ENCODE measurements around the gene GLYATL1.

Gene GLYATL1

DNA sequence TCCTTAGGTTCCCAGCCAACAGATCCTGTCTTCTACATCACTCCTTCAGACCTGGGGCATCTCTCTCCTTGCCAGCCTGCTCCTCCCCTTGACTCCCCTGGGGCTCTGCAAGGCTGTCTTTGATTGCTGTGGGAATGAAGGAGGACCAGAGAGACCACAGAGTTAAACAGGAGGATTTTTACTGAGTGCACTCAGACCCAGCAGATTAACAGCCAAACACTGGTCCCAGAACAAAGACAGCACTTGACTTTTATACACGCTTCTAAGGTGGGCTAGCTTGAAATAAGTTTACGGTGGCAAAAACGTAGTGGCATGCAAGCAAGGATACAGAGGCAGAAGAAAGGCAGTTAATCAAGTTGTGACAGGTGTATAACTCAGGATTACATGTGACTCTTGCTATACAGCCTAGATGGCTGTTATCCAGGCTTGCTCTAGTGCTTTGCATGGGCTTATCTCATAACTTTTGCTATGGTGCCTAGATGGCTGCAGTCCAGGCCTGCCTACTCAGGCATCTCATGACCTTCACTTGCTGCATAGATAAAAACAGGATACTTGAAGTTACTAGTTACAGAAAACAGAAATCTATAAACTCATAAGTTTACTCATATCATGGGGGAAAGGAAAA, 22.0 kb upstream of the GLYATL1 start:
- POLR2A ChIA-PET, result no interaction called here
- CTCF ChIA-PET, result no interaction called here
- TF ChIP-seq FOXA1 (IDR thresholded peaks at IDR 0.05) (no peak), L3MBTL2 (conservative IDR thresholded peaks at IDR 0.05) (no peak), SUZ12 (IDR thresholded peaks at IDR 0.05) (no peak), FOXM1 (IDR thresholded peaks at IDR 0.05; ENCODE audit: borderline replicate concordance) (no peak), CTBP1 (IDR thresholded peaks at IDR 0.05; ENCODE audit: borderline replicate concordance) (no peak), TARDBP (IDR thresholded peaks at IDR 0.05) (no peak), LEF1 (IDR thresholded peaks at IDR 0.05; ENCODE audit: borderline replicate concordance) (no peak), SP1 (IDR thresholded peaks at IDR 0.05) (no peak), ELF4 (IDR thresholded peaks at IDR 0.05) (no peak), NFRKB (IDR thresholded peaks at IDR 0.05) (no peak), ZNF384 (IDR thresholded peaks at IDR 0.05) (no peak)
- TF ChIP-seq, protein P1, sequence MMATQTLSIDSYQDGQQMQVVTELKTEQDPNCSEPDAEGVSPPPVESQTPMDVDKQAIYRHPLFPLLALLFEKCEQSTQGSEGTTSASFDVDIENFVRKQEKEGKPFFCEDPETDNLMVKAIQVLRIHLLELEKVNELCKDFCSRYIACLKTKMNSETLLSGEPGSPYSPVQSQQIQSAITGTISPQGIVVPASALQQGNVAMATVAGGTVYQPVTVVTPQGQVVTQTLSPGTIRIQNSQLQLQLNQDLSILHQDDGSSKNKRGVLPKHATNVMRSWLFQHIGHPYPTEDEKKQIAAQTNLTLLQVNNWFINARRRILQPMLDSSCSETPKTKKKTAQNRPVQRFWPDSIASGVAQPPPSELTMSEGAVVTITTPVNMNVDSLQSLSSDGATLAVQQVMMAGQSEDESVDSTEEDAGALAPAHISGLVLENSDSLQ (IDR thresholded peaks at IDR 0.05), result no peak
- no peak for DNase-seq (ENCODE audit: extremely low spot score)

DNA sequence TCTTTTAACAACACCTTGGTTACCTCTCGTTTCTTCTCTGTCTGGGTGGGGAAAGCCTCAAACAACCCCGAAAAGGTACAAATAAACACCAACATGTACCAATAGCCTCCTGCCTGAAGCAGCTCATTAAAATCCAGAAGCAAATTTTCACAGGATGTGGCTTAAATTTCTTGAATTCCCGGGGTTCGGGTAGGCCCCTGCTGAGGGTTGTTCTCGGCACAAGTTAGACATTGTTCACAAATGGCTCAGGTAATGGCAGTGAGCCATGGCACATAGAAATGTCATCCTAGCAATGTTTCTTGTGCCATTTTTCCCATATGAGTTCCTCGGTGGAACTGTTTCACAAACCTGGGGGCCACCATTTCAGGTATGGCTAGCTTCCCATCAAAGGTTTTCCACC, 19.7 kb upstream of the GLYATL1 start:
- CTCF ChIA-PET, result interaction anchor here (0.7 to 1.0 kb wide), 2 partner anchors 10 to 638 kb away, joined by 4 to 5 read pairs; no protein-coding TSS in a partner anchor
- DNase-seq (ENCODE audit: extremely low spot score), result no peak
- POLR2A ChIA-PET, result no interaction called here
- no peak for TF ChIP-seq FOXA1 (IDR thresholded peaks at IDR 0.05)
- TF ChIP-seq LEF1 (IDR thresholded peaks at IDR 0.05; ENCODE audit: borderline replicate concordance), result no peak
- TF ChIP-seq NFRKB (IDR thresholded peaks at IDR 0.05), result no peak
- TF ChIP-seq CTBP1 (IDR thresholded peaks at IDR 0.05; ENCODE audit: borderline replicate concordance), result no peak
- TF ChIP-seq FOXK2 (IDR thresholded peaks at IDR 0.05), result no peak
- no peak for TF ChIP-seq BHLHE40 (IDR thresholded peaks at IDR 0.05; ENCODE audit: borderline replicate concordance)
- TF ChIP-seq FOXM1 (IDR thresholded peaks at IDR 0.05; ENCODE audit: borderline replicate concordance), result no peak
- TF ChIP-seq ELF4 (IDR thresholded peaks at IDR 0.05), result no peak
- no peak for TF ChIP-seq ARNT (IDR thresholded peaks at IDR 0.05)
- TF ChIP-seq TARDBP (IDR thresholded peaks at IDR 0.05), result no peak
- TF ChIP-seq, protein P1 (IDR thresholded peaks at IDR 0.05), result no peak
- no peak for TF ChIP-seq L3MBTL2 (conservative IDR thresholded peaks at IDR 0.05)
- TF ChIP-seq ZNF384 (IDR thresholded peaks at IDR 0.05), result no peak
- TF ChIP-seq HDGF (IDR thresholded peaks at IDR 0.05; ENCODE audit: borderline replicate concordance), result no peak
- TF ChIP-seq SP1 (IDR thresholded peaks at IDR 0.05), result no peak
- no peak for TF ChIP-seq SUZ12 (IDR thresholded peaks at IDR 0.05)

DNA sequence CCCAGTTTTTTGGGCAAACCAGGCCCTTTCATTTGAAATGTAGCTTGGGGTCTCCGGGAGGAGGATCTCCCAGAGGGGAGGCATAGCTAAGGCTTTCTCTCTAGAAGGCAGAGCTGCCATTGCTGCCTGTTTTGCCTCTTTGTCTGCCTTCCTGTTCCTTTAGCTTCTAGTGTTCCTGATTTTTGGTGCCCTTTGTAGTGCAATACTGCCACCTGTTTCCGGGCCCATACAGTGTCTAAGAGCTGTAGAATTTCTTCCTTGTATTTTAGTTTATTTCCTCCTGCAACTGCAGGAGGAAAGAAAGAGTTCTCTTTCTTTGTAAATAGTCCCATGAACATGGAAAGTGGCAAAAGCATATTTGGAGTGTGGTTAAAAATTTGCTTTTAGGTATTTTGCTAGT, 19.3 kb upstream of the GLYATL1 start:
- no peak for DNase-seq (ENCODE audit: extremely low spot score)
- ChIA-PET CTCF (no interaction called here), POLR2A (no interaction called here)
- TF ChIP-seq LEF1 (IDR thresholded peaks at IDR 0.05; ENCODE audit: borderline replicate concordance) (no peak), FOXK2 (IDR thresholded peaks at IDR 0.05) (no peak), NFRKB (IDR thresholded peaks at IDR 0.05) (no peak), HDGF (IDR thresholded peaks at IDR 0.05; ENCODE audit: borderline replicate concordance) (no peak), L3MBTL2 (conservative IDR thresholded peaks at IDR 0.05) (no peak), TARDBP (IDR thresholded peaks at IDR 0.05) (no peak), FOXA1 (IDR thresholded peaks at IDR 0.05) (no peak), SUZ12 (IDR thresholded peaks at IDR 0.05) (no peak), CTBP1 (IDR thresholded peaks at IDR 0.05; ENCODE audit: borderline replicate concordance) (no peak)
- TF ChIP-seq, protein P1 (IDR thresholded peaks at IDR 0.05), result no peak

DNA sequence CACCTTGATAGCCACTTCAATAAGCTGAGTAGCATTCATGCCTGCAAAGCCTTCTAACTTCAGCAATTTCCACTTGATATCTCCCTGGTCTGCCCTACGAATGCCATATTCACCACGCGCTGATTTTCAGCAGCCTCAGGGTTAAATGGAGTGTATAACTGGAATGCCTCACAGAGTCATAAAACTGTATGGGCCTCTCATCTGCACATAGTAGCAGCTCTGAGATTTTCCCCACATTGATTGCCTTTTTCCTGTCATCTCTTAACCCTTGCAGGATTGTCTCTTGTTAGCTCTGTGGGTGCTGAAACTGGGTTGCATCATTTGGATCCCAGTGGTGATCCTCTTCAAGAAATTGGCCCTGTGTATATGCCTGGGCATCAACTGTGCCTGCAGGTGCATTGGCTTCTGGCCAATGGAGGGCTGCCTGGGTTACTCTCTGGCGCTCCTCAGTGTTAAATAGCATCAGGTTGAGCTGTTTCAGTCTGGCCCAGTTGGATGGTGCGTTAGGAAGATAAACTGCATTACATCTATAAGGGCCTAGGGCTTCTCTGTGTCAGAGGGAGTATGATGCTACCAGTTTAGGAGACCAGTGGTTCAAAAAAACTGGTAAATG, 17.4 kb upstream of the GLYATL1 start:
- CTCF ChIA-PET, result no interaction called here

DNA sequence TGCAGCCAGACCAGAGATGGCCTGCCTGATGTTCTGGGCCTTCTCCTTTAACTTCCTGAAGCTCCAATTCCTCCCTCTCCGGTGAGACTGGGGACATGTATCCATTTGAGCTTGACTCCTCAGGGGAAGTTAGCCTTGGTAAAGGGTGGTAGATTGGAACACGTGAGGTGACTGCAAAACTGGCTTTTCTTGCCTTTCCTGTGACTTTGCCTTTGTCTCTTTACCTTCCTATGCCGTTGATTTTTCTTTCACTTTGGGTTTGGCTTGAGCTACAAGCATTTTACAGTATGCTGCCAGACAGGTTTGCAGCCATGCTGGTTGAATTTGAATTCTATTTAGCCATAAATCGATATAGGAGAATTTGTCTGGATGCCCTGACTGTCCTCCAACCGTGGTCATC, 16.8 kb upstream of the GLYATL1 start:
- ChIA-PET CTCF (interaction anchor here (0.7 to 1.0 kb wide), 2 partner anchors 136 to 269 kb away, joined by 3 read pairs; no protein-coding TSS in a partner anchor), POLR2A (no interaction called here)
- no peak for TF ChIP-seq SUZ12 (IDR thresholded peaks at IDR 0.05)
- no peak for TF ChIP-seq FOXA1 (IDR thresholded peaks at IDR 0.05)
- TF ChIP-seq ZNF384 (IDR thresholded peaks at IDR 0.05), result no peak
- TF ChIP-seq LEF1 (IDR thresholded peaks at IDR 0.05; ENCODE audit: borderline replicate concordance), result no peak
- TF ChIP-seq ARNT (IDR thresholded peaks at IDR 0.05), result no peak
- TF ChIP-seq NFRKB (IDR thresholded peaks at IDR 0.05), result no peak
- no peak for TF ChIP-seq HDGF (IDR thresholded peaks at IDR 0.05; ENCODE audit: borderline replicate concordance)
- no peak for TF ChIP-seq L3MBTL2 (conservative IDR thresholded peaks at IDR 0.05)
- TF ChIP-seq, protein P1 (IDR thresholded peaks at IDR 0.05), result no peak
- no peak for TF ChIP-seq ELF4 (IDR thresholded peaks at IDR 0.05)
- no peak for TF ChIP-seq FOXK2 (IDR thresholded peaks at IDR 0.05)
- no peak for TF ChIP-seq FOXM1 (IDR thresholded peaks at IDR 0.05; ENCODE audit: borderline replicate concordance)
- no peak for TF ChIP-seq CTBP1 (IDR thresholded peaks at IDR 0.05; ENCODE audit: borderline replicate concordance)
- no peak for TF ChIP-seq SP1 (IDR thresholded peaks at IDR 0.05)
- no peak for TF ChIP-seq BHLHE40 (IDR thresholded peaks at IDR 0.05; ENCODE audit: borderline replicate concordance)
- no peak for TF ChIP-seq TARDBP (IDR thresholded peaks at IDR 0.05)

More for the DNA sequence above, 17.4 kb upstream of the GLYATL1 start:
- TF ChIP-seq, protein P1 (IDR thresholded peaks at IDR 0.05), result no peak
- TF ChIP-seq SUZ12 (IDR thresholded peaks at IDR 0.05) (no peak), NFRKB (IDR thresholded peaks at IDR 0.05) (no peak), ARNT (IDR thresholded peaks at IDR 0.05) (no peak), BHLHE40 (IDR thresholded peaks at IDR 0.05; ENCODE audit: borderline replicate concordance) (no peak), FOXA1 (IDR thresholded peaks at IDR 0.05) (no peak), HDGF (IDR thresholded peaks at IDR 0.05; ENCODE audit: borderline replicate concordance) (no peak), CTBP1 (IDR thresholded peaks at IDR 0.05; ENCODE audit: borderline replicate concordance) (no peak), L3MBTL2 (conservative IDR thresholded peaks at IDR 0.05) (no peak), SP1 (IDR thresholded peaks at IDR 0.05) (no peak), FOXM1 (IDR thresholded peaks at IDR 0.05; ENCODE audit: borderline replicate concordance) (no peak), ZNF384 (IDR thresholded peaks at IDR 0.05) (no peak), FOXK2 (IDR thresholded peaks at IDR 0.05) (no peak), ELF4 (IDR thresholded peaks at IDR 0.05) (no peak)
- POLR2A ChIA-PET, result no interaction called here
- no peak for DNase-seq (ENCODE audit: extremely low spot score)

More for the DNA sequence above, 16.8 kb upstream of the GLYATL1 start:
- no peak for DNase-seq (ENCODE audit: extremely low spot score)
